ENCODE measurements around the gene PRKCA.

GRCh38 chr17:66837885-66838665 lies 535.7 kb downstream of the PRKCA start:
- TF ChIP-seq CTCF (IDR thresholded peaks at IDR 0.05) (no peak), POLR2A (IDR thresholded peaks at IDR 0.05) (no peak)
